Left ventricle myocardium superior (tissue), 1 donor: ENCODE results near the gene PRR22. TPM values are rescaled to one million over a fixed set of nuclear protein-coding genes. Genes with fewer than 3 reads are reported as not detected.

Source experiments
- ATAC-seq: fragments of 200-7000 bp; cut with Tn5 transposase; one replicate; pipeline ENCODE4 v1.9.1; 2020; ENCODE audit warnings: mild to moderate bottlenecking, moderate library complexity
- DNase-seq: peaks from one replicate; pipeline ENCODE4 v3.0.0-alpha.2; 2020
- intact Hi-C: fragments of 100-400 bp; cut with micrococcal nuclease; formaldehyde crosslinking; loops from one replicate; pipeline ENCODE4 v1.11.0; 2022
- long read RNA-seq: library from polyadenylated mRNA; unstranded; transcript quantifications from one replicate; pipeline ENCODE4 v2.0.0, GENCODE V29; 2021
- total RNA-seq: library from RNA; stranded (reverse); fragmentation: NEBNext Ultra II Directional; extraction: Animal tissue kit (Norgen Biotek cat#: 25700); gene quantifications from one replicate; pipeline ENCODE4 v1.2.1, GENCODE V29; 2021
- donor health status: DM: no; HTN: yes; CAD: no; lungs with severe emphysema.

Gene PRR22
- 0.84 TPM for total RNA-seq
- long read RNA-seq, result 0 reads

DNA sequence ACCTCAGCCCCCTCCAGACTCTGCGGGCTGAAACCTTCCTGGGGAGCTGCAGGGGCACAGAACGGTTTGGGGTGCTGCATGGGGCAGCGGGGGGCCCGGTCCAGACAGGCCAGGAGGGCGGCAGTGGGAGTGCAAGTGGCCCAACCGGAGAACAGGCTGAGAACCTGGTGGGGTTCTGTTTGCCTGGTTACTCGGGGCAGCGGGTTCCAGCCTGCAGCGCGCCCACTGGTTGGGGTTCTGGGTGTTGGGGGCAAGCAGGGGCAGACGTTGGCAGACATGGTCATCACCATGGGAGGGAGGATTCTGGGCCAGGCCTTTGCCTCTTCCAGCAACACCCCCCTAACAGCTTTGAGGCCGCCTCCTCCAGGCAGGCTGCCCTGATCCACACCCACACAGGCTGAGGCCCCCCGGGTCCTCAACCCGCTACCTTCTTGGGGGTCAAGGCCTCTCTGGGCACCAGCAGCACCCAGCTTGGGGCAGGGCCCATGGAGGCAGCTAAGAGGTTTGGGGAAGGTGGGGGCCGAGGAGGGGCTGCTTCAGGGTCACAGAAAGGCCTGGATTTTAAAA lies at the start of gene PRR22:
PRR22 (minus strand) TSS at position 166 of the 567 bp plus-strand sequence; CDS start at position 80, 86 bp downstream.
- no peak for ATAC-seq
- intact Hi-C loops, result no loop called here
- no peak for DNase-seq

DNA sequence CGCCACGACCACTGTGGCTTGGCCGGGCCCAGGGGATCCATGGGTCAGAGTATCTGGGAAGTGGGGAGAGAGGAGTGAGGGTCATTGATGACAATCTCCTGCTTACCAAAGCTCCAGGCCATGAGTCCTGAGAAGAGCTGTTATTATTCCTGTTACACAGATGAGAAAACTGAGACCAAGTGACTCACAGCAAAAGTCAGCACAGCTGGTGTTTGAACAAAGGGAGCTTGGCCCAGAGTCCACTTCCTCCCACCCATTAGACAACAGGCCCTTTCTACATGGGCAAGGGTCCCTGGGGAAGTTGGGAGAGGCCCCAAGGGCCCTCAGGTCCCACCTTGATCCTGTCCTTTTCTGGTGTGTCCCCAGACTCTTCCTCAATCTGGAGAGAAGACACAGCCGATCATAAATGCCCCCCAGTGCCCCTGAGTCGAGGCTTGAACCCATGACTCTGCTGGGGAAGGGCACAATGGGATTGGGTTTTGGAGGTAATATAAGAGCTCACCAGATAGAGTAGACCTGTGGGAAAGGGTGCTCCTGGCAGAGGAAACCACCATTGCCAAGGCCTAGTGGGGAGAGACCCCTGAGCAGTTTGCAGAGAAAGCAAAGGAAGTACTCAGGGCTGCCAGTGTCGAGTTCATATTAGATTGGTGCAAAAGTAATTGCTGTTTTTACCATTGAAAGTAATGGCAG lies 48.1 kb upstream of the PRR22 start:
- DNase-seq, result no peak
- no peak for ATAC-seq
- intact Hi-C loops, result no loop called here

DNA sequence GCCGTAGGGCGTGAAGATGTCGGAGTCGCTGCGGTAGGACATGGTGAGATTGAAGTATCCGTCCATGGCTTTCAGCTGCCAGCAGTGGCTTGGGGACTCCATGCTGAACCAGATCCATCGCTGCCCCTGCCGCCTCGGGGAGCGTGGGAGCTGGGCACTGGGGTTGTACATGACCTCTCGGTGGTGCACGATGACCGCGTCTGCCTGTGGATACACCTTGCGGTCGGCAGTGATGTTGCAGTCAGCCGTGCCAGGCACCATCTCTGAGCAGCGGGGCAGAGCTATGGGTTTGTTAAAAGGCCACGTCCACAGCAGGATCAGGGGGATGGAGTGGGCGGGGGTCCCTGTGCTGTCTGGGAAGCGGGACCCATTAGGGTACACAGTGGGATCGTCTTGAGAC lies 47.5 kb upstream of the PRR22 start:
- no peak for ATAC-seq
- DNase-seq, result no peak
- intact Hi-C loops, result no loop called here

DNA sequence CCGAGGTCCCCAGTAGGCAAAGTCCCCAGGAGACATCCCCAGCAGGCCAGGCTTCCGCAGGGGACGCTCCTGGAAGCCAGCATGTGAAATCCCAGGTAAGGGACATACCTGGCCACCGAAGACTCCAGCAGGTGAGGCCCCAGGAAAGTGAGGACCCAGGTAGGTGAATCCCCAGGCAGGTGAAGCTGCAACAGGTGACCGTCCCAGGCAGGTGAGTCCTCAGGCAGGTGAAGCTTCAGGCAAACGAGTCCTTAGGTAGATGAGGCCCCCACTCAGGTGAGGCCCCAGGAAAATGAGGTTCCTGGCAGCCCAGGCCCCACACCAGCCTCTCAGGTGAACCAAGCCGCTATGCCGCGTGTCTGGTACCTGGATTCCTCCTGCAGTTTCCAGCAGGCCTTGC lies 46.6 kb upstream of the PRR22 start:
- ATAC-seq, result no peak
- intact Hi-C loops, result no loop called here
- no peak for DNase-seq

DNA sequence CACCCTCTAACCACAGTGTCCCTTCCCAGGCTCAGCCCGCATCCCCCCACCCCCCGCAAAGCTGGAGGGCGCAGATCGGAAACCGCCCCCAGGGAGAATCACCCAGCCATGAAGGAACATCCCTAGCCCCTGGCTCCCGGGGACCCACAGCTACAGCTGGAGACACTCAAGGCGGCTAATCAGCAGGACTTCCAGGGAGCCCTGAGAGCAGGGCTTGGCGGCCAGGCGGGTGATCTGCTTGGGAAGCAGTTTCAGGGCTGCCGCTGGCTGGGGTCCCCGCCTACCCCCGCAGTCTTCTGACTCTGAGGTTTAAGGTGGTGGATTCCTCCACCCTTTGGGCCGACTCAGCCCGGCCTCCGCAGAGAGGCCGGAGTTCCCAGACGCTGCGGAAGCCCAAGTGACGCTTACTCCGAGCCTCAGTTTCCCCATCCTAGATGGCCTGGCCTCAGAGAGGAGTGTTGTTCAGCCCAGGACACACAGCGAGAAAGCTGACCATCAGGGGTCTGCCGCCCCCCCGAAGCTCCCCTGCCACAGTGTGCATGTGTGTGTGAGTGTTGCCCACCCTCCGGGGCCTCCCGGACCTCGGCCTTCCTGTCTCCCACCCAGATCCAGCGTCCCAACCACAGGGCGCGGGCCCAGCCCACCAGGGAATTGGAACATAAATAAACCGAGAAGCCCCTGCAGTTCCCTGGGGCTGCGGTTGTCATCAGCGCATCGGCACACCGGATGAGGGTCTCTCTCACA lies 45.2 kb upstream of the PRR22 start:
- DNase-seq (no peak), ATAC-seq (no peak)
- intact Hi-C loops, result no loop called here

DNA sequence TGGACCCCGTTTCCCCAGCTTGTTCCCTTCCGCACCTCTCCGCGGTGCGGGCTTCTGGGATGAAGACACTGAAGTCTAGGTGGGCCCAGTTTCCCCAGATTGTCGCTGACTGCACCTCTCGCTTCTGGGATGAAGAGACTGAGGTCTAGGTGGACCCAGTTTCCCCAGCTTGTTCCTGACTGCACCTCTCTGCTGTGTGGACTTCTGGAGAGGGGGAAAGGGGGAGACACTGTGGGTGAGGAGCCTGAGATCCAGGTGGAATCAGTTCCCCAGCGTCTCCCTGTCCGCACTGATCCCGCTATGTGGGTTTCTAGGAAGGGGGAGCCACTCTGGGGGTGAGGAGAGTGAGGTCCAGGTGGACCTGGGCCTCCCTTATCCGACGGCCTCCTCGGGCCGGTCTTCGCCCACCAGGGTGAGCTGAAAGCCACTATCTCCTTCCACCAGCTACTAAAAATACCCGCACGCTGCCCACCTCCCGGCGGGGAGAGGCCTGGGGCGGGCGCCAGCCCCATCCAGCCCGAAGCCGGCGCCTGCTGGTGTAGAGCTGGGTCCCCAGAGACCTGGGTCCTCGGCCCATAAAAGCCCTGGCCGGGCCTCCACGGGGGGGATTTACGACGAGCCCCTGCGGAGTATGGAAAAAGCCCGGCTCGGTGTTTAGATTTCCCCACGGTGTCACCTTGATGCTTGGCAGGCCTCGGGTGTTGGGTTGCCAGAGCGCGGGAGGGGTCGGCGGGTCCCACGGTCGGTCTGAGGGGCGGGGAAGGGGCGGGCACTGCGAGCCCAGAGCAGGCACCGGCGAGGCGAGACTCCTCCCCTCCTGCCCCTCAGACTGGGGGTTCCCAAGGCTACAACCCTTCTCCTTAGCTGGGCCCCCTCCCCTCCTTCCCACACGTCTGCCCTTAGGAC lies 44.4 kb upstream of the PRR22 start:
- ATAC-seq (peak; percentile 73), DNase-seq (peak; percentile 68)

DNA sequence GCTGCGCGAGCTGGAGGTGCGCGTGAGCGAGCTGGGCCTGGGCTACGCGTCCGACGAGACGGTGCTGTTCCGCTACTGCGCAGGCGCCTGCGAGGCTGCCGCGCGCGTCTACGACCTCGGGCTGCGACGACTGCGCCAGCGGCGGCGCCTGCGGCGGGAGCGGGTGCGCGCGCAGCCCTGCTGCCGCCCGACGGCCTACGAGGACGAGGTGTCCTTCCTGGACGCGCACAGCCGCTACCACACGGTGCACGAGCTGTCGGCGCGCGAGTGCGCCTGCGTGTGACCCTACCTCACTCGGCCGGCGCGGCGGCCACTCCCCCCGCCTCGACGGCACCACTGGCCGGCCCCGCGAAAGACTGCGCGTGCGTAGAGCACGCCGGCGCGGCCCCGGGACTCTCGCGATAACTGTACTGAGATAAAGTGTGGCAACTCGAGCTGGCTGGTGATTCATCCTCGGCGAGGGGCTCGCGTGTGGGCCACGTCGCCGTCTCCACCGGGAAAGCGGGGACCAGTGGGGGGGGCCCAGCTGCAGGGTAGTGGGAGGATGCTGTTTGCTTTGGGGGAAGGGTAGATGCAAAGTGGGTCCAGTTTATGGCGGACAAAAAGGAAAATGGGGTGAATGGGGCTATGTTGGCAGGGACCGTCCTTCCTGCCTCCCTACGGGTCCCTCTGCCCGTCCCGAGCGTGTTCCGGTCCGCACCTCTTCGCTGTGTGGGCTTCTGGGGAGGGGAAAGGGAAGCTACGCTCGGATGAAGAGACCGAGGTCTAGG lies 43.5 kb upstream of the PRR22 start:
- intact Hi-C loops, result no loop called here
- peak; percentile 91 for DNase-seq
- ATAC-seq, result peak; percentile 73

More for the DNA sequence above, 44.4 kb upstream of the PRR22 start:
- intact Hi-C loops, result no loop called here

DNA sequence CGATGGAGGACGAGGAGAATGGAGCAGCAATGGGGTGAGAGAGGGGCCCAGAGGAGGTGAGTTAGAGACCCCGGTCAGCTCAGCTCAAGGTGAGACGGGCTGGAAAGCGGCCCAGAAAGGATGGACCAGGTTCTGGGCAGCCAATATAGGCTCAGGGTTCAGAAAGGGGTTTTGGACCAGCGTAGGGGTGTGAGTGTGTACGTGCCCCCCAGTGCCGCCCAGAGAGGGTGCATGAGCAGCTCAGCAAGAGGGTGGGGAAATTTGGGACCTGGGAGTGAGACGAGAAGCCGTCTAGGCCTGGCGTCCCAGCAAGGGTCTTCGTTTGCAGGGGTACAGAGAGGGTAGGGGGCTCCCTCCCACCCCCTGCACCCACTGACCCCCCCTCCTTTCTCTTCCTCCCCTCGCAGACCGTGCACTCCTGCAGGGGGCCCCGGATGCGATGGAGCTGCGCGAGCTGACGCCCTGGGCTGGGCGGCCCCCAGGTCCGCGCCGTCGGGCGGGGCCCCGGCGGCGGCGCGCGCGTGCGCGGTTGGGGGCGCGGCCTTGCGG lies 42.9 kb upstream of the PRR22 start:
- DNase-seq (no peak), ATAC-seq (no peak)
- intact Hi-C loops, result no loop called here

DNA sequence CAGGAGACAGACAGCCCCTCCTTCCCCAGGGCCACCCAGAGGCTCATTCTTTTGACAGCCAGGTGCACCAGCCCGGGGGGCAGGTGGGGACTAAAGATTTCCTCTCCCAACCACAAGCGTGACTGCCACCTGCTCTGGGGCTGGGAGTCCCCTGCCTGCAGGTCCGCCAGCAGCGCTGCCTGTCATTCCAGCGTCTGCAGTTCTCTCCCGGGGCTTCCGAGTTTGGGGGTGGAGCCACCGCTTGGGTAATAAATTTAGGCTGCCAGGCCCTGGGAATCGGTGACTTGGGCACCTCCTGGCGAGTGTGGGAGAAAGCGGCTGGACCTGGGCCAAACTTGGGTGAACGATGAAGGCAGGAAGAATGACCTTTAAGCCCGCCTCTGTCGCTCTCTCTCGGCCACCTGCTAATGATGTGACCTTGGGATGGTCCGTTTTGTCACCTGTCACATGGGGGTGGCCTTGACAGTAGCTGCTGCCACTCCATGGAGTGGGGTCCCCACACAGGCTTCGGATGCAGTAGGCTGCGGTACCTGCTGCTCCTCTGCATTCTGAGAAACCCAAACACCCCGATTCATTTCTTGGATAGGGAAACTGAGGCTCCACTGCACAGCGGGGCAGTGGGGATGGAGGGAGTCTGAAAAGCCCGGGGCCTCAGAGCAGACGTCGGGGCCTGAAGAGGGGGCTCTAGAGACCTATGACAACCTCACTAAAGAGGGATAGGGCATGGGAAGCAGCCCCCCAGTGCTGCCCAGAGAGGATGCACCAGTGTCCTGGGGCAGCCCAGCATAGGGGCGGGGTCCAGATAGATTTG lies 42.2 kb upstream of the PRR22 start:
- ATAC-seq, result peak; percentile 45
- DNase-seq, result peak; percentile 80
- intact Hi-C loops, result no loop called here

DNA sequence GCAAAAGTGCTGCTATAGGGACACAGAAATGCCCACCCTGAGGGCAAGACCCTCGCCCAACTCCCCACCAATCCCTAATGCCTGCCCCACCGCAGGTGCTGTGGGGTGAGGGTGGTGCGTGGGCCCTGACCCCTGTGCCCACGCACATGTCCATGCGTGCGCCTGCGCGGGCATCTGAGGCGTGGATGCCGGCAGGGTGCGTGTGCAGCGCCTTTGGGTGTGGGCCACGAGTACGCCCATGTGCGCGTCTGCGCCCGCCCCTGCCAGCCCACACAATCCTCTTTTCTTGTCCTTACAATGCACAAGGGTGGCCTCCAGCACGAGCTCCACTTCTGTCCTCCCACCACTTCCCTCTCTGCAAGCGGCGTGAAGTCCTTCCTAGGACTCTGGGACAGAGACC lies 40.6 kb upstream of the PRR22 start:
- intact Hi-C loops, result no loop called here
- ATAC-seq (no peak), DNase-seq (no peak)

DNA sequence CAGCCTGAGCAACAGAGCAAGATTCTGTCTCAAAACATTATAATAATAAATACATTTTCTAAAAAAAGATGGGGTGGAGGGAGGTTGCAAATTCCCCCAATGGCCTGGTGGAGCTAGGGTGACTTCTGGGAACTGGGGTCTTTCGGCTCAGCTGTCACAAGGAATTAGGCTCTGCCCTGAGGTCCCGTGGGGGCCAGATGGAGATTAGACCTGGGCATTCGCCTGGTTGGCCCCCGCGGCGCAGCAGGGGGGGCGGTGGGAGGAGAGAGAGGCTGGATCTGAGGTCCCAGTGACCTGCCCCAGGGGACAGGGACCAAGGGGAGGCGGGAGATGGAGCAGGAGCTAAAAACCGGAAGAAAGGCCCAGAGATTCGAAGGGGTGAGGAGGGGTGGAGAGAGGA lies 40.2 kb upstream of the PRR22 start:
- ATAC-seq (no peak), DNase-seq (no peak)
- intact Hi-C loops, result no loop called here

DNA sequence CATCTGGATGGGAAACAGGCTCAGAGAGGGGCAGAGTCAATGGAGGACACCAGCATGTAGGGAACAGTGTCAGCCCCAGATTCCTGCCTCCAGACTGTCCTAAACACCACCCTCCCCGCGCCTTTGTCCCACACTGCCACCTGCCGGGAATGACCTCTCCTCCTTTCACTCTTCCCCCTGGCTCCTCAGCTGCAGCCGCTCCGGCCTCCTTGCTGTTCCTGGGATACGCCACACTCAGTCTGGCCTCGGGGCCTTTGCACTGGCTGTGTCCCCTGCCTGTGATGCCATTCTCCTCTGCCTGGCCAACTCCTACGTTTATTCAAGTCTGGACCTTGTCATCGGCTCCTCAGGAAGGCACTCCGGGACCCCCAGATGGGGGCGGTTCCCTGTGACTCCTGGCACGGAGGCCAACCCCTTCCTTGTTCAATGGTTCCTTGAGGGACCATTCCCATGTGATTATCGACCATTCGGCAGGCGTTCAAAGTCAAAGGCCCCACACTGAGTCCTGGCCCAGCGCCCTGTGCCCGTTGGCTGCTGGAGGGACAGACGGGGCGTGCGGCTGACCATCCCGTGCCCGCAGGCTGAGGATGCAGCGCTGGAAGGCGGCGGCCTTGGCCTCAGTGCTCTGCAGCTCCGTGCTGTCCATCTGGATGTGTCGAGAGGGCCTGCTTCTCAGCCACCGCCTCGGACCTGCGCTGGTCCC lies 39.2 kb upstream of the PRR22 start:
- intact Hi-C loops, result no loop called here
- ATAC-seq, result no peak
- no peak for DNase-seq

DNA sequence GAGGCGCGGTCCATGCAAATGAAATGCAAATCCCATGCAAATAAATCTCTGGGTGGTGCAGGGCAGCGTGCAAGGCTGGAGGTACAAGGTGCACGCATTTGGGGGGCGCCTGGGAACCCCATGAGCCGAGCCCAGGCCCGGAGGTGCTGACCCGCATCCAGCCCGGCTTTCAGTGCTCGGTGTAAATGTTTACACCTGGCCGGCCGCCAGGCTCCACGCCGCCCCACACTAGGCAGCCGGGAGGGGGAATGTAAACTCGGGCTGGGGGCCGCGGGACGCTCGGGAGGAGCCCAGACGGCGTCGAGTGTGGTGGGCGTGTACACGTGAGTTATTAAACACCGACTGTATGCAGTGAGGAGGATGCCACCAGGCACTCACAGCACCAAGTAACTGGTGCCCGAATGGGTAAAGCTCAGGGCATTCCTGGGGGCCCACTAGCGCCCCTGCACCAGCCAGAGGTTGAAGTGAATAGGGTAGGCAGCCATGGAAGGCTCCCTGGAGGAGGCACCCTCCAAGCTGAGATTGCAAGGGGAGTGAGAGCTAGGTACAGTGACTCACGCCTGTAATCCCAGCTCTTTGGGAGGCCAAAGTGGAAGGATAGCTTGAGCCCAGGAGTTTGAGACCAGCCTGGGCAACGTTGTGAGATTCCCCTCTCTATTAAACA lies 37.8 kb upstream of the PRR22 start:
- intact Hi-C loops, result no loop called here
- ATAC-seq, result no peak
- DNase-seq, result peak; percentile 44

DNA sequence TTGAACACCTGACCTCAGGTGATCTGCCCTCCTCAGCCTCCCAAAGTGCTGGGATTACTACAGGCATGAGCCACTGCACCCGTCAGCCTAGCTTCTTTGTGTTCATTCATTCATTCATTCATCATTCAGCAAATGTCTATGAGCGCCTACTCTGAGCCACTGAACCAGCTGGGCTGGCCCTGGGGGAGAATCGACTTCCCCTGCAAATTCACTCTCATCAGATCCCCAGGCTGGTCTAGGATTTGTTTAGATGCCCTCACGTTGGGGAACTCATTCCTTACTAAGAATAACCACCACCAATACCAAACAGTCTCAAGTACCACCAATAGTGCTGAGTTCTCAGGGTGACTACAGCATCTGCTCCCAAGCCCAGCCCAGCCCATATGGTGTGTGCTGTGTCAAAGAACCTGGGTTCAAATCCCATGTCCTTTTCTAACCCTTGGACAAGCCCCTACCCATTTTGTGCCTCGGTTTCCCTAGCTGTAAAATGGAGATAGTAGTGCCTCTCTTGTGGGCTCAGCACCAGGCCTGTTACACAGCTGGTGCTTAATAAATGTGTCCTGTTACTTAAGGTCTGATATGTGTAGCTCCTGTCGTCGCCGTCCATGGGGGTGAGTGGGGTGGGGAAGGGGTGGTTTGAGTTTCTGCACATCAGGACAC lies 37.1 kb upstream of the PRR22 start:
- DNase-seq (no peak), ATAC-seq (no peak)
- intact Hi-C loops, result no loop called here

DNA sequence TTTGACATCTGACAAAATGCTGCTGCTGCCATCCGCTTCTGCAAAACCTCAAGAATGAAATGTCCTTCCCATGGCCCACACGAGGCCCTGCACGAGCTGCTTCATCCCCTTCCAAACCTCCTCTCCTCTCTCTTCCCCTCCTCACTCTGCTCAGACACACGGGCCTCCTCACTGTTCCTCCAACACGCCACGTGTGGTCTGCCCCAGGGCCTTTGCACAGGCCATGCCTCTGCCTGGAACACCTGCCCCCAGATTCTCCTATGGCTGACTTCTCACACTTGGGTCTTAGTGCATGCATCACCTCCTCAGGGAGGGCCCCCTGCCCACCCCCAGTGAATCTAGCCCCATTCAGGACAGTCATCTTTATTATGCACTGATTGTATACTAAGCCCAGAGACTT lies 36.2 kb upstream of the PRR22 start:
- intact Hi-C loops, result no loop called here
- DNase-seq (no peak), ATAC-seq (no peak)

DNA sequence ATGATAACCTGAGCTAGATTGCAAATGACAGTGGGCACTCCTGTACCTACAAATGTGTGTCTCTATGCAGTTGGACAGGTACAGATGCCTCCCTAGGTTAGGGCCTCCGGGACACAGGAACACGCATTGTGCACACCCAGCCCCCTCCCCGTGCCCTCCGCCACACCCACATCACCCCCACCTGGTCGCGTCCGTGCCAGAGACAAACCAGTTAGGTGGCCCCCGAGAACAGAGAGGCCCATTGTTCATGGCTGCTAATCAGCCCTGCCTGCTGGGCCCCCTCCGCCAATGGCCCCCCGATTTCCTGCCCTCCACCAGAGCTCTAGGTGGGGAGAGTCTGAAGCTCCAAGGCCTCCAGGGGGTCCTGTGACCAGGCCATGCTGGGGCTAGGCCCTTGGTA lies 34.0 kb upstream of the PRR22 start:
- no peak for DNase-seq
- intact Hi-C loops, result no loop called here
- ATAC-seq, result no peak
